IPS-20b (cell line): Measurements from ENCODE around the gene PCDHA4.
"Not testable (repeated sequence)": the region's sequence is repeated elsewhere in the genome, so short reads cannot be mapped to it uniquely, and the experiment has no call there.

Experiments used
- H3K27ac ChIP-seq: one replicate; pipeline ENCODE4 v1.5.1; 2013; ENCODE audit warnings: low read length
- H3K27me3 ChIP-seq: 2 replicates; pipeline ENCODE4 v1.6.1; 2013; ENCODE audit warnings: mild to moderate bottlenecking, low read length, inconsistent platforms; ENCODE audit not compliant: insufficient read depth
- H3K36me3 ChIP-seq: 2 replicates; pipeline ENCODE4 v1.6.1; 2013; ENCODE audit warnings: low read depth, mild to moderate bottlenecking, inconsistent platforms, low read length, moderate library complexity; ENCODE audit not compliant: insufficient read depth
- H3K4me1 ChIP-seq: 2 replicates; pipeline ENCODE4 v1.6.1; 2013; ENCODE audit warnings: mild to moderate bottlenecking, control low read depth, inconsistent platforms, low read length, moderate library complexity; ENCODE audit not compliant: insufficient read depth
- H3K4me3 ChIP-seq: 2 replicates; pipeline ENCODE4 v1.5.1; 2013; ENCODE audit warnings: mild to moderate bottlenecking, low read length, inconsistent platforms
- H3K9ac ChIP-seq: 2 replicates; pipeline ENCODE4 v1.6.1; 2013; ENCODE audit warnings: low read depth, mild to moderate bottlenecking, inconsistent platforms, low read length, moderate library complexity
- H3K9me3 ChIP-seq: 2 replicates; pipeline ENCODE4 v1.6.1; 2013; ENCODE audit warnings: mild to moderate bottlenecking, low read depth, low read length, inconsistent platforms; ENCODE audit not compliant: insufficient read depth

Gene PCDHA4

GRCh38 chr5:140823475-140823874 lies 16.6 kb downstream of the PCDHA4 start:
- Histone ChIP-seq H3K9me3 (peaks cover 49% of the 10 kb centered on the region; the same call in 1 of the 2 replicates), H3K9ac (no peak overlapping the region), H3K27me3 (no peaks in the 10 kb centered on the region), H3K4me3 (no peak overlapping the region), H3K36me3 (no peaks in the 10 kb centered on the region), H3K4me1 (no peaks in the 10 kb centered on the region), H3K27ac (no peak overlapping the region)

GRCh38 chr5:140827704-140828361 lies 21.0 kb downstream of the PCDHA4 start, which contains the start of gene PCDHA6:
Gene PCDHA6, plus strand, starts transcription at chr5:140827960. Its CDS starts 132 bp downstream, at chr5:140828092.
- Histone ChIP-seq H3K27me3 (no peaks in the 10 kb centered on the region), H3K36me3 (no peaks in the 10 kb centered on the region), H3K27ac (no peak within 1 kb of the TSS)

GRCh38 chr5:140828362-140828737 lies 21.5 kb downstream of the PCDHA4 start:
- Histone ChIP-seq H3K9ac (no peak overlapping the region), H3K4me3 (no peak overlapping the region), H3K27ac (no peak overlapping the region), H3K36me3 (no peaks in the 10 kb centered on the region), H3K9me3 (peaks cover 45% of the 10 kb centered on the region; the same call in 1 of the 2 replicates), H3K4me1 (no peaks in the 10 kb centered on the region), H3K27me3 (no peaks in the 10 kb centered on the region)

More at GRCh38 chr5:140827704-140828361, 21.0 kb downstream of the PCDHA4 start, which contains the start of gene PCDHA6:
- Histone ChIP-seq H3K4me3 (no peak within 1 kb of the TSS), H3K9ac (no peak within 1 kb of the TSS), H3K9me3 (peaks cover 41% of the 10 kb centered on the region; the same call in 1 of the 2 replicates), H3K4me1 (no peaks in the 10 kb centered on the region)

- H3K36me3 ChIP-seq, H3K27ac ChIP-seq, H3K4me3 ChIP-seq, H3K27me3 ChIP-seq, H3K9ac ChIP-seq, H3K4me1 ChIP-seq: not testable (repeated sequence)
- H3K9me3 ChIP-seq: peaks cover 43% of the 10 kb centered on the region; the same call in 1 of the 2 replicates
Observed at GRCh38 chr5:140829511-140830501, 22.9 kb downstream of the PCDHA4 start.

- Histone ChIP-seq H3K4me3 (no peak within 1 kb of the TSS), H3K36me3 (no peaks in the 10 kb centered on the region), H3K27ac (no peak within 1 kb of the TSS), H3K27me3 (no peaks in the 10 kb centered on the region), H3K9me3 (peaks cover 41% of the 10 kb centered on the region; the same call in 1 of the 2 replicates), H3K4me1 (no peaks in the 10 kb centered on the region), H3K9ac (no peak within 1 kb of the TSS)
Observed at GRCh38 chr5:140833993-140834392, 27.1 kb downstream of the PCDHA4 start, which contains the start of gene PCDHA7. Gene PCDHA7, plus strand, starts transcription at chr5:140834269. Its CDS starts 115 bp downstream, at chr5:140834384.

- H3K27ac ChIP-seq: not testable (repeated sequence)
Observed at GRCh38 chr5:140834439-140835008, 27.7 kb downstream of the PCDHA4 start.

GRCh38 chr5:140835622-140836510 lies 29.0 kb downstream of the PCDHA4 start:
- Histone ChIP-seq H3K9me3 (peaks cover 47% of the 10 kb centered on the region; the same call in 1 of the 2 replicates), H3K36me3 (no peaks in the 10 kb centered on the region), H3K4me3 (no peak overlapping the region), H3K9ac (no peak overlapping the region), H3K27ac (no peak overlapping the region), H3K27me3 (no peaks in the 10 kb centered on the region), H3K4me1 (no peaks in the 10 kb centered on the region)

More at GRCh38 chr5:140834439-140835008, 27.7 kb downstream of the PCDHA4 start:
- H3K4me3 ChIP-seq, H3K27me3 ChIP-seq, H3K9ac ChIP-seq, H3K36me3 ChIP-seq, H3K4me1 ChIP-seq: not testable (repeated sequence)
- peaks cover 41% of the 10 kb centered on the region; the same call in 1 of the 2 replicates for H3K9me3 ChIP-seq

GRCh38 chr5:140840978-140841962 lies 34.4 kb downstream of the PCDHA4 start, which contains the start of gene PCDHA8:
Gene PCDHA8, plus strand, starts transcription at chr5:140841187. Its CDS starts 135 bp downstream, at chr5:140841322.
- Histone ChIP-seq H3K27ac (no peak within 1 kb of the TSS), H3K9ac (no peak within 1 kb of the TSS), H3K36me3 (no peaks in the 10 kb centered on the region), H3K9me3 (peaks cover 31% of the 10 kb centered on the region; the same call in 1 of the 2 replicates), H3K27me3 (no peaks in the 10 kb centered on the region), H3K4me3 (no peak within 1 kb of the TSS), H3K4me1 (no peaks in the 10 kb centered on the region)

- peaks cover 24% of the 10 kb centered on the region; the same call in 1 of the 2 replicates for H3K9me3 ChIP-seq
- no peaks in the 10 kb centered on the region for H3K27me3 ChIP-seq
- H3K9ac ChIP-seq: no peak overlapping the region
- no peak overlapping the region for H3K4me3 ChIP-seq
- H3K4me1 ChIP-seq: no peaks in the 10 kb centered on the region
- no peak overlapping the region for H3K27ac ChIP-seq
- H3K36me3 ChIP-seq: no peaks in the 10 kb centered on the region
Observed at GRCh38 chr5:140842798-140843733, 36.2 kb downstream of the PCDHA4 start.
